Stimulated activated CD8-positive, alpha-beta memory T cell treated with anti-CD3 and anti-CD28 coated beads, Interleukin-15, amount 100 ng/mL, for 4 hours (primary cell): ENCODE data around the gene MIXL1.
"Not testable (repeated sequence)": the region's sequence is repeated elsewhere in the genome, so short reads cannot be mapped to it uniquely, and the experiment has no call there.

ENCODE experiments used
- DNase-seq, 2 donors: peaks; one replicate each; pipeline ENCODE4 v3.0.0-alpha.2; 2020; ENCODE audit warnings: low read depth in 2 of 2

The MIXL1 gene

GRCh38 chr1:226223157-226223785 lies at the start of gene MIXL1:
Gene MIXL1, plus strand, starts transcription at chr1:226223664. Its CDS starts 18 bp downstream, at chr1:226223682.
- DNase-seq: no peak

- no peak for DNase-seq
Observed at GRCh38 chr1:226176870-226177269, 46.6 kb upstream of the MIXL1 start.

- DNase-seq: no peak
Observed at GRCh38 chr1:226181996-226182714, 41.3 kb upstream of the MIXL1 start.

DNA sequence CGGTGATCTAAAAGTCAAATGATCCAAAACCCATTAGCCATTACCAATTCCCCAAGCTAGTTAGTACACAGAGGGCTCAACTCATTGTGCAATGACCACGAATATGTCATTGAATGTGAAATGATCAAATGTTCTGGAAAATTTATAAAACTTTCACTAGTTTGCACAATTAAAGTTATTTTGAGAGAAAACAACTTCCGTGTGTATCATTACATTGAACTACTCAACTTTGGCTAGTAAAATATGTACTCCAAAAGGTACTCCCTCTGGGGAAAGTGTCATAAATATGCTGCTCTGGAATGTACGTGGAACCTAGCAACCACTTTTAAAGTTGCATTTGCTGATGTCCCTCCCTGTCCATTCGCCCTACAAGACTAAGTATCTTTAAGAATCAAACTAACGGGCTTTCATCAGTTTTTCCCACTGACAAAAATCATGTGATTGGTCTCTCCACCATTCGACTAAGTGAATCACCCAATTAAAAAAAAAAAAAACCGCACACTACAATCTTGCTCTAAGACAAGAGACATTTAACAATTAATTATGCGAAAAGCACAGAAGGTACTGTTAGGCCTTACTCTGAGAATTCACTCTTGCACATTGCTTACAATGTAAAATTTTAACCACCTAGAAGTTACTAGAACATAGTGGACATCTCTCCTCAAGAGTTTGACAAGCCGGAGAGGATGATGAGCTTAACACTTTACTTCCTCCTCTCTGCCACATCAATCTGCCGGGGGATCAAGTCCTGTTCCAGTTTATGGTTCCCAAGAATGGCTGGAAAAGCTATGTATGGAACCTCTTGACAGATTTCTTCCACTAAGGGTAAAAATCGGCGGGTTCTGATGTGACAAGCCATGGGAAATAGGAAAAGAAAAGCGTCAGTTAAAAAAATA lies 38.1 kb upstream of the MIXL1 start:
- no peak for DNase-seq

GRCh38 chr1:226186124-226187018 lies 37.1 kb upstream of the MIXL1 start, which contains the start of gene ACBD3:
Gene ACBD3, minus strand, starts transcription at chr1:226186741. Its CDS starts 66 bp downstream, at chr1:226186675.
- DNase-seq: peak; percentile 66 to 69

DNA sequence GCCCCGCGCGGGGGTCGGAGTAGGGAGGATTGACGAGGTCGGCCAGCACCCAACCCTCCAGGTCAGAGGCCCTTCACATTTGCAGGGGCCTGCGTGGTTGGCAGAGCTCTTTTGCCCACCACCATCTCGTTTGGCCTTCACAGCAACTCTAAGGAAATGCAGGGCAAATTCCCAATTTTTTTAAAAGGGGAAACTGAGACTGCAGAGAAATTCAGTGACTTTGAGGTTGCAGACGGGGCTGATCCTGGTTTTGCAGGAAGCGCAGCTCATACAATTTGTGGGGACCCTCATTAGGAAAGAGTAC lies 36.5 kb upstream of the MIXL1 start:
- no peak for DNase-seq

- DNase-seq: no peak
Observed at GRCh38 chr1:226187380-226187779, 36.1 kb upstream of the MIXL1 start.

DNA sequence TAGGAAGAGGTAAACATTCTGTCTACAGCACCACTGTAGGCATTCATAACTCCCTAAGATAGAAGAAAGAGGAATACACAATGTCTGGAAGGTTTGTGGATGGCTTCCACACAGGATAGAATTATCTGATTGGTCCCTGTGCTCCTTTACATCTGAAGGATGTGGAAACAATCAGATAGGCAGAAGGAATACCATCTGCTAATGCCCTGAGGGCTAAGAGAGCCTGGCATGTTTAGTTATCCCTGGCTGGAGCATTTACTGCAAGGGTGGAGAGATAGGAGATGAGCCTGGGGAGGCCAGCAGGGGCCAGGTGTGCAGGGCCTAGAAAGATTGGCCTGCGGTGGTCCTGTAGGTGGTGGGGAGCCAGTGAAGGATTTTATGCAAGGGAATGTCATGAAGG lies 28.3 kb upstream of the MIXL1 start:
- DNase-seq: no peak

GRCh38 chr1:226199971-226200370 lies 23.5 kb upstream of the MIXL1 start:
- no peak for DNase-seq

DNA sequence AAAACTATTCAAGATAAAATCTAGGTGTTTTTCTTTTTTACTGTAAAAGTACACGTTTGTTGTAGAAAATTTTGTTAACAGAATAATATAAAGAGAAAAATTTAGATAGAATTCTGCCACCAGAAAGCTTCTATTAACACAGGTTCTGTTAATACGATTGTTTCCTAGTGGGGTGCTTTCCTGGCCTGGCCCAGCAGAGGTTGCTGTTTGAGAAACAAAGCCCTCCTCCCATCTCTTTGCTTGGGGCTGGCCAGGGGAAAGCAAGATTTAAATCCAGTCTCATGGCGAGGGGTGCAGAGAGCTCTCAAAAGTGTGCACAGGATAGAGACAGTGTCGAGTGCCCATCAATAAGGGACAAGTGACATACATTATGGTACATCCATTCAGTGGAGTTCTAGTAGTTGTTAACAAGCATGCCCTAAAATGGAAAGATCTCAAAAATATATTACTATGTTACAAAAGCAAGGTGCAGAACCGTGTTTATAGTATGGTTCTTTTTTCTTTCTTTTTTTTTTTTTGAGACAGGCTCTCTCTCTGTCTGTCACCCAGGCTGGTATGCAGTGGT lies 22.4 kb upstream of the MIXL1 start:
- DNase-seq: no peak

DNA sequence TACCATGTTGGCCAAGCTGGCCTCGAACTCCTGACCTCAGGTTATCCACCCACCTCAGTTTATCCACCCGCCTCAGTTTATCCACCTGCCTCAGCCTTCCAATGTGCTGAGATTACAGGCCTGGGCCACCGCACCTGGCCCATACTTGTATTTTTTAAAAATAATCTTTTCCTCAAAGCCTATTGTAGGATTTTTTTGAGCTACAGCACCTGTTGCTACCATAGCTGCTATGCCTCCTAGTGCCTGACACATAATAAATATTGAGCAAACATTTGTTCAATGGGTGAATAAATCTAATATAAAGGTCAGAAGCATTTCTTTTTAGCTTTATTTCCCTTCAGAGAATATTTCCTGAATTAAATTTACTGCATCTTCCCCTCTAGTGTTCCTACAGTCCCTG lies 21.2 kb upstream of the MIXL1 start:
- no peak for DNase-seq

DNA sequence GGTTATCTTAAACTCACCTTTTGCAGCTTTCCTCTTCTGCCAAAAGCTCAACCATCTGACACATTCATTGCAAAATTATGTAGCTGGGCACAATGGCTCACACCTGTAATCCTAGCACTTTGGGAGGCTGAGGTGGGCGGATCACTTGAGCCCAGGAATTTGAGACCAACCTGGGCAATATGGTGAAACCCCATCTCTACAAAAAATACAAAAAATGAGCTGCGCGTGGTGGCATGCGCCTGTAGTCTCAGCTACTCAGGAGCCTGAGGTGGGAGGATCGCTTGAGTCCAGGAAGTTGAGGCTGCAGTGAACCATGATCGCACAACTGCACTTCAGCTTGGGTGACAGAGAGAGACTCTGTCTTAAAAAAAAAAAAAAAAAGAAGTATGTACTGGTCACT lies 20.8 kb upstream of the MIXL1 start:
- not testable (repeated sequence) for DNase-seq

- no peak for DNase-seq
Observed at GRCh38 chr1:226203240-226203639, 20.2 kb upstream of the MIXL1 start.

DNA sequence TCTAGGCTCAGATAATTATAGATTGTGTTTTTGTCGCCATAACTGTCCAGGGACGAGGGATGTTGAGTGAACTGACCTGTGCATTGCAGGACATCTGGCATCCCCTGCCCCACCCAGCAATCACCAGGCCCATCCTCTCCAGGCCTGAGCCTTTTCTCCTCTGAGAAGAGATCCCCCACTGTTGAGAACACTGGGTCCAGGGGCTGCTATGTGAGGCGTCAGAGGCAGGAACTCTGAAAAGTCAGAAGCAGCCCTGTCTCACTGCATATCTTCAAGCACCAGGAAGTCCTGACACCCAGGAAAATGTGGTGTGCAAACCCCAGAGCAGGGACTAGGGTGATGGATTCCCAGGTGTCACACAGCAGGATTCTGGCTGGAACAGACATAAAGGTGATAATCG lies 19.8 kb upstream of the MIXL1 start:
- DNase-seq: no peak

GRCh38 chr1:226204198-226204597 lies 19.3 kb upstream of the MIXL1 start:
- no peak for DNase-seq

DNA sequence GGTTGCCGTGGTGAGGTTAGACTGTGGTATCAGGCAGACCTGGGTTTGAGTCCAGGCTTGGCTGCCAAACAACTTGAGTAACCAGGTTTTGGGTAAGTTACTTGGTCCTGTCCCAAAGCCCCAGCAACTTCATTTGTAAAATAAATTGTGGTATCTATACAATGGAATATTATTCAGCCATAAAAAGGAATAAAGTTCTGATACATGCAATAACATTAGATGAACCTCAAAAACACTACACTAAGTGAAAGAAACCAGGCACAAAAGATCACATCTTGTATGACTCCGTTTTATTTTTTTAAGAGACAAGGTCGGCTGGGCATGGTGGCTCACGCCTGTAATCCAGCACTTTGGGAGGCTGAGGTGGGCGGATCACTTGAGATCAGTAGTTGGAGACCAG lies 16.4 kb upstream of the MIXL1 start:
- DNase-seq: no peak

- no peak for DNase-seq
Observed at GRCh38 chr1:226209307-226210059, 14.0 kb upstream of the MIXL1 start.

- DNase-seq: no peak
Observed at GRCh38 chr1:226210571-226211176, 12.8 kb upstream of the MIXL1 start.

DNA sequence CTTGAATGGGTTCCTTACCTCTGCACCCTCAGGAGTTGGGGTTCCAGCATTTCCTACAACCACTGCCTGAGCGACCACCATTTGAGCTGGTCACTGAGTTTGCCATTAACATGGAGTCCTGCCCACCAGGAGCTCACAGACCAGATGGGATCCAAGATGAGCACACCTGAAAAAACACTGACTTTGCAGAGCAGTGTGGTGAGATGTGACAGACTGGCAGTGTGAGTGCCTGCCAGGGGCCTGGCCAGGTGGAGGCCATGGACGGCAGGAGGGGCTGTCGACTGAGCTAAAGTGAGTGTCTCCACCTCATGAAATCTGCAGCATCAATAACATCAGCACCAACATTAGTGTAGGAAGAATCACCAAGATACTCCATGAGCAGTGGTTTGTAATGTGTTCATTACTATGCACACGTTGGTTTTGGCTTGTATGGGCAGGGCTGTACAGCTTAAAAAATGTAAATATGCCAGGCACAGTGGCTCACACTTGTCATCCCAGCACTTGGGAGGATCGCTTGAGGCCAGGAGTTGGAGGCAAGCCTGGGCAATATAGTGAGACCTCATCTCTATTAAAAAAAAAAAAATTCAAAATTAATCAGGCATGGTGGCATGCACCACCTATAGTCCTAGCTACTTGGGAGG lies 12.2 kb upstream of the MIXL1 start:
- DNase-seq: no peak

- DNase-seq: no peak
Observed at GRCh38 chr1:226212545-226212944, 10.9 kb upstream of the MIXL1 start.
